Measurements from ENCODE around the gene ZP1.
A peak's percentile ranks its signal among the peaks of the same experiment; 100 is the strongest.
"Not testable (repeated sequence)": the region's sequence is repeated elsewhere in the genome, so short reads cannot be mapped to it uniquely, and the experiment has no call there.

The ZP1 gene, protein sequence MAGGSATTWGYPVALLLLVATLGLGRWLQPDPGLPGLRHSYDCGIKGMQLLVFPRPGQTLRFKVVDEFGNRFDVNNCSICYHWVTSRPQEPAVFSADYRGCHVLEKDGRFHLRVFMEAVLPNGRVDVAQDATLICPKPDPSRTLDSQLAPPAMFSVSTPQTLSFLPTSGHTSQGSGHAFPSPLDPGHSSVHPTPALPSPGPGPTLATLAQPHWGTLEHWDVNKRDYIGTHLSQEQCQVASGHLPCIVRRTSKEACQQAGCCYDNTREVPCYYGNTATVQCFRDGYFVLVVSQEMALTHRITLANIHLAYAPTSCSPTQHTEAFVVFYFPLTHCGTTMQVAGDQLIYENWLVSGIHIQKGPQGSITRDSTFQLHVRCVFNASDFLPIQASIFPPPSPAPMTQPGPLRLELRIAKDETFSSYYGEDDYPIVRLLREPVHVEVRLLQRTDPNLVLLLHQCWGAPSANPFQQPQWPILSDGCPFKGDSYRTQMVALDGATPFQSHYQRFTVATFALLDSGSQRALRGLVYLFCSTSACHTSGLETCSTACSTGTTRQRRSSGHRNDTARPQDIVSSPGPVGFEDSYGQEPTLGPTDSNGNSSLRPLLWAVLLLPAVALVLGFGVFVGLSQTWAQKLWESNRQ
- 0 reads per million in 3 experiments for total RNA-seq

DNA sequence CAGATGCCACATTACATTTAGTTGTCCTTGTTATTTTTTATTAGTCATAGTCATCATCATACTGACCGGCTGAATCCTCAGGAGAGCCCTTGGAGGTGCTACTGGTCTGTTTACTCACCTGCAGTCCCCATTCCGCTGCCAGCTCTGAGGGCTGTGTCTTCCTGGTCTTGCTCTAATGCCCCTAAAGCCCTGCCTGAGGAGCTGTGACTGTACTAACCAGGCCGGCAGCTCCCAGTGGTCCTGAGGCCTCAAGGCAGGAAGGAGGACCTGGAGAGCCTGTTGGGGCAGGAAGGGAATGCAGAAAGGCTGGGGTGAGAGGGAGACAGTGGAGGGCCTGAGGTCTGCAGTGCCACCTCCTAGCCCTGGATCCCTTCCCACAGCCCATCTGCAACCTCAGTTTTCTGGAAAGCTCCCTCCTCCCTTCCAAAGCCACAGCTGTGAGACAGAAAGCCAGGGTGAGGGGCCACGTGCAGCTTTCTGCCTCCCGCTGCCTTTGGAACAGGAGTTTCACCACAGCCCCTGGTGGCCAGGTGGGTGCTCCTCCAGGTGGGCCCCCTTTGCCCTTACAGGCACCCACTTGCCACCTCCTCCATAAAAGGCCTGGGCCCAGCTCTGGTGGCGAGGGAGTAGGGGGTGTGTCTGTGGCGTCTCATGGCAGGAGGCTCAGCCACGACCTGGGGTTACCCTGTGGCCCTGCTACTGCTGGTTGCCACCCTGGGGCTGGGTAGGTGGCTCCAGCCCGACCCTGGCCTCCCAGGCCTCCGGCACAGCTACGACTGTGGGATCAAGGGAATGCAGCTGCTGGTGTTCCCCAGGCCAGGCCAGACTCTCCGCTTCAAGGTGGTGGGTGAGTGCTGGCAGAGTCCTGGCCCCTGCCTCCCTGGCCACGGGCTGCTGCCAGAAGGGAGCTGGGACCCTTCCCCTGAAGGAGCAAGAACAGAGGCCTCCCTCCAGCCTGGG lies at the start of gene ZP1:
Gene ZP1 (plus strand): TSS at position 632 of the 960 bp plus-strand sequence. CDS start 20 bp downstream, at position 652.
- no peak for DNase-seq

DNA sequence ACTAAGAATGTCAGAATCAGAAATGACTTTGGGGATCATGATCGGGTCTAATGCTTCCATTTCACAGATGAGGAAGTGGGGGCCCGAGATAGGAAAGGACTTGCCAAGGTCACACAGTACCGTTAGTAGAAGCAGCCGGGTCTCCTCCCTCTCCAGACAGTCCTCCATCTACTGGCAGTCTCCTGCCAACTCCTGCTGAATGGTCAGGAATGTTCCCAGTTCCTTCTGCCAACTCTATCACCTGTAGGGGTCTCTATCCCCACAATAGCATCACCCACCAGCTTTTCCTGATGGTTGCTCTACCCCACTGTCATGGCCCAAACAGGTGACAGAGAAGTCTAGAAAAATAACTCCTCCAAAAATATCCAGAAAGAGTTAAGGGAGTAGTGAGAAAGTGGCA lies 49.3 kb upstream of the ZP1 start:
- DNase-seq: no peak

DNA sequence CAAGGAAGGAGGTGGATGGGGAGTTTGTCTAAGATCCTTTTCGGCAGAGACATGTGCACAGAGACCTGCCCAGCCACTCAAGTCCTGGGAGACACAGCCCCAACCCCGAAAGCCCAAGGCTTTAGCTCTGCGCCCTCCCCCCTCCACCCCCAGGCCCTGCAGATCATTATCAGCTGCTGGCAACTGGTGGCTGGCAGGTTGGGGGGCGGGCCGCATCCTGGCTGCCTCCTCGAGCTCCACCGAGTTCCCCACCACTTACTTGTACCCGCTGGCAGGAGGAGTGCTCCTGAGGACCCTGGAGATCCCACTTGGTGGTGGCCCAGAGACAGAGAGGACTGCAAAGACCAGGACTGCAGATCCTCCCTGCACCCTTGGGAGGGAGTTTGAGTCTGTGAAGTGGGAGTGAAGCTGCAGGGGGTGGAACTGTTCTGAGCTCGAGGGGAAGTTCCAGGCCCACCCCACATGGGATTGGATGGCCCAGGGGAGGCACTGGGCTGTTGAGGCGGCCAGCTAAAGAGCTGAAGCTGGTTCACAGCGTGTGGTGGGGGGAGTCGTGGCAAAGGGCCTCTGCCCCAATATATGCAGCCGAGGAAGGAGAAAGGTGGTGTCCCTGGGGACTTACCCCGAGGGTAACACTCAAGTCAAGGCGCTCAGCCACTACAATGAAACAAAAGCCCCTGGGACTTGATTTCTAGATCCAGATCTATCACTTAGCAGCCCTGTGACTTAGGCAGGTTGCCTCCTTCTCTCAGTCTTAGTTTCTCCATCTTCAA lies 45.3 kb upstream of the ZP1 start:
- no peak for DNase-seq

DNA sequence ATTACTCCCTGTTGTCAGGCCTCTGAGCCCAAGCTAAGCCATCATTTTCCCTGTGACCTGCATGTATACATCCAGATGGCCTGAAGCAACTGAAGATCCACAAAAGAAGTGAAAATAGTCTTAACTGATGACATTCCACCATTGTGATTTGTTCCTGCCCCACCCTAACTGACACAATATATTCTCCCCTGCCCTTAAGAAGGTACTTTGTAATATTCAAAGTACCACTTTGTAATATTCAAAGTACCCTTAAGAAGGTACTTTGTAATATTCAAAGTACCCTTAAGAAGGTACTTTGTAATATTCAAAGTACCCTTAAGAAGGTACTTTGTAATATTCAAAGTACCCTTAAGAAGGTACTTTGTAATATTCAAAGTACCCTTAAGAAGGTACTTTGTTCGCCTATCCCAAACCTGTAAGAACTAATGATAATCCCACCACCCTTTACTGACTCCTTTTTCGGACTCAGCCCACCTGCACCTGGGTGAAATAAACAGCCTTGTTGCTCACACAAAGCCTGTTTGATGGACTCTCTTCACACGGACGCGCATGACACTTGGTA lies 43.5 kb upstream of the ZP1 start:
- not testable (repeated sequence) for DNase-seq

DNA sequence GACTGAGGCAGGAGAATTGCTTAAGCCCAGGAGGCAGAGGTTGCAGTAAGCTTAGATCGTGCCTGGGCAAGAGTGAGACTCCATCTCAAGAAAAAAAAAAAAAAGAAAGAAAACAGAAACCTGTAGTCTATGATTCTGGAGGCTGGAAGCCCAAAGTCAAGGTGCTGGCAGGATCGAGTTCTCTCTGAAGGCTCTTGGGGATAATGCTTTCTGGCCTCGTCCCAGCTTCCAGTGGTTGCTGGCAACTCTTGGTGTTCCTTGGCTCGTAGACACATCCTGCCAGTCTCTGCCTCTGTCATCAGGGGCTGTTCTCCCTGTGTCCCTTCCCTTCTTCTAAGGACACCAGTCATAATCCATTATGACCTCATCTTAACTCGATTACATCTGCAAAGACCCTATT lies 42.2 kb upstream of the ZP1 start:
- no peak for DNase-seq

DNA sequence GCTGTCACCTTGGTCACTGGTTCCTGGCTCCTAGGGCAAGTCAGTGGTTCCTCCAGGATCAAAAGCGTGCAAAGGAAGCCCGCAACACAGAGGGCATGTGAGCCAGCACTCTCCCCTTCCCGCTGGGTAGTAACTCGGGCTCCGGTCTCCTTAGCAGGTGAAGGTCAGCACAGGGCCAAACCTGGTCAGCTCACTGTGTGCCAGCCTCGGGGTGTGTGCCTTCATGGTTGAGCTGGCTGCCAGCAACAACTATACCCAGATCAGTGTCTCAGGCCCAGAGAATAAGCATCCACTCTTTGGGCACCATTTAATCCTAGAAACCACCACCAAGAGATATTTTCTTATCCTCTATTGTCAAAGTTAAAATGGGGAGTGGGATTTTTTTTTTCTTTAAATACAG lies 41.6 kb upstream of the ZP1 start:
- DNase-seq: no peak

DNA sequence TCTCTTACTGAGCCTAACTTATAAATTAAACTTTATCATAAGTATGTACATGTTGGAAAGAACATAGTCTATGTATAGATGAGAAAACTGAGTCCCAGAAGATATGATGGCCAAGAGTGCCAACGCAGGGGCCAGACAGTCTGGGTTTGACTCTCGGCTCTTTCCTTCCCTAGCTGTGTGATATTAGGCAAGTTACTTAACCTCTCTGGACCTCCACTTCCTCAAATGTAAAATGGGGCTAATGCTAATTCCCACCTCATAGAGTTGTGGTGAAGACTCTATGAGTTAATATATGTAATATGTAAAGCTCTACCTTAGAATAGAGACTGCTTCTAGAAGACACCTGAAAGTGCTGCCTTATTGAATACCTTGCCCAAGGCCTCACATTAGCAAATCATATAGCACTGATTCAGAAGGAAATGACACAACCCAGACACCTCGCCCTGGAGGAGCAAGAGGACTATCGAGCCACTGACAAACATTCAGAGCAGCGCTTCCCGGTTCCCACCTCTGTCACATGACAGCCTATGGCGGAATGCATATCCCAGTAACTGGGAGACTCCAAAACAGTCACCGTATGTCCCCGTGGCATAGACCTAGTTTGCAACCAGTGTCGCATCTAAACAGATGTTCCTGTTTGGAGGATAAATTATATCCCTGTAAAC lies 36.7 kb upstream of the ZP1 start:
- DNase-seq: no peak

DNA sequence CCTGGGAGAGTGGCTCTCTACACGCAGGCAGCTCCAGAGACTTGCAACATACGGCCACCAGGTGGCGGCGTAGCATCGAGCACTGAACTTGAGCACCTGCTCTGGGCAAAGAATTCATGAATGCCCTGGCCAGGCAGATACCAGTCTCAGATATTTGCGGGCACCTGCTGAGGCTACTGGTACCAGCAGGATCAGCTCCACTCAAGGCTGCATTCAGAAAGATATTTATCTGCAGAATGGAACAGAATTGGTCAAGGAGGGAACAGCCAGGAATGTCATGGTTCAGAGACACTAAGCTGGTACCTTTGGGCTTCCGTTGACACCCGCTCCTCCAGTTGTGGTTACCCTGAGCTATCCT lies 36.2 kb upstream of the ZP1 start:
- peak; percentile 71 for DNase-seq

DNA sequence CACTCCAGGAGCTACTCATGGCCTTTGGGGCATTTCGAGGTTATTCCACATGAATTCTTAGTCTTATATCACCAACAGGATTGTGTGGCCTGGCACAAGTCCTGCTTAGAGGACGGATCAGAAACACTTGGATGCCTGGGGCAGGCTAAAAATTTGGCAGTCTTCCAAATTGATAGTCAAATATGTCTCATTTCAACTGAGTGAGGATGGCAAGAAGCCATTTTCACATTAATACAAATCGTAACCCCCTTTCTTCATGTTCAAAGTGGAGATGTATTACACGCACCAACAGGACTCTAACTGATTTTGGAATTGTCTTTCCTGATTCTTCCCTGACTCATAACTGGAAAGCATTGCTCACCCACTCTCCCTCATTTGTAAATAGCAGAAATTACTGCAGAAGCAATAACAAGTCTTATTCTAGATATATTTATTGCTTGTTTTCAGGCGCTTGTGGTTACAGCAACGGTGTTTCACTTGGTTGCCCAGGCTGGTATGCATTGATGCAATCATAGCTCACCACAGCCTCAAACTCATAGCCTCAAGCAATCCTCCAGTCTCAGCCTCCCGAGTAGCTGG lies 35.8 kb upstream of the ZP1 start:
- no peak for DNase-seq

DNA sequence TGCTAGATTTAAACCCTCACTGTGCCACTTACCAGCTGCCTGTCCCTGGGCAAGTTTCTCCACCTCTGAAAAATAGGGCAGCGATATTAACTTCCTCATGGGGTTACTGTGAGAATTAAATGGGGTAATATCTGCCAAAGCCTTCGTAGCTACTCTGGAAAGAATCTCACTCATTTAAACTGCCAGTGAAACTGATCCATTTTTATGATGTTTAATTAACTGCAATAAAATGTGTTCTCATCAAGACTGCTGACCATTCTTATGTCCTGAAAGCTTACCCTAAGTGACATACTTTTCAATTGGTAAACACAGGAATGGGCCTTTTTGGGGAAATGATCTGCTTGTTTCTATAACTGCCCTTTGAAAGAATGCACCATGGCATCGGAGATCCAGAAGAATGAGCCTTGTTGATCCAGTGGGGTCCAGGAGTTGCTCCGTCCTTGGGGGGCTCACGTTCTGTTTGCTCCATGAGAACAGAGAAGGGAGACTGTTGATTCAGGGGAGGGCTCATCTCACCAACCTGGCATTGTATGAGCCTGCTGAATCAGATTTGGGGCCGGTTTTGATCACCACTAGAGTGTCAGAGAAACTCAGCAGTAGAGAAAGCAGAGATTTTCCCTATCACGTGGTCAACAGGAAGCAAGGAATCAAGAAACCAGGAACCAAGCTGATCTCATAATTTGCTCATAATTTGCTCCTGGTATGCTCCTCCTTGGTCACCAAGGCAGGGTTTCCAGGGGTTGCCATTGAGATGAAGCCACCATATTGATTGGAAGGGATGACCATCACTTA lies 32.4 kb upstream of the ZP1 start:
- no peak for DNase-seq

DNA sequence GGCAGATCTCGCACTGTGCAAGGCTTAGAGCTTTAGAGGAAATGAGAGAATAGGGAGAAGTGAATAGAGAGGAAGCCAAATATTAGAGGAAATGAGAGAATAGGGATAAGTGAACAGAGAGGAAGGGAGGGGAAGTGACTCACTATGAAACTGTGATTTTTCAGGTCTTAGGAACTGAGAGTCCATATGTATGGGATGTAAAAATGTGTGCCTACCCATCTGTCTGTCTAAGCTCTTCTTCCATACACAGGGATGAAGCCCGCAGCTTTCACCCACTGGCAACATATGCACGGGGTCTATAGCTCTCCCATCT lies 31.9 kb upstream of the ZP1 start:
- DNase-seq: no peak

DNA sequence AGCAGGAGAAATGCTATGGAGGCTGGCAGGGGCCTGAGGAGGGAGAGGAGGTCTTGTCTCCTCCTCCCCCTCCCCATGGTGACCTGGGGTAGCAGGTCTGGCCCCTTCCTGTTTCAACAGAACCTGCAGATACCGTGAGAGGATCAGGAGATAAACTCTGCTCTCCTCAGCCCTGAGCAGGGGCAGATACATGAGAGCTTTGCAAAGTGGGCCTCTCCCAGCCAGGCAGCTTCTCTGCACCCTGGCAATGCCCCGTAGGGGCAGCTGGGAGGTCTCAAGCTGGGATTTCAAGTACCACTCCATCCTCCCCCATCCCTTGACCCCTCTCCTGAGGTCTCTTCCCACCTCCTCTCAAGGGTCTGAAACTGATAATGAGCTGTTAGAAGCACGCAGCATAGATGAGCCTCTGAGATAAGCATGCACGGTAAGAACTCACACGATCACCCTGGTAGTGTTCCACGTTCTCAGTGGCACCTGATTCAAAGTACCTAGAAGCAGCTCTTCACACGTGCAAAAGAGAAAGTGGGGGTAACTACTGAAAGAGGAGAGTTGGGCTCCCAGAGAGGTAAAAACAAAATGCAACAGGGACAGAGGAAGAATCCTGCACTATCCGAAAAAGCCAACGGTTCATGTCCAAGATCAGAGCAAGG lies 30.4 kb upstream of the ZP1 start:
- DNase-seq: no peak

DNA sequence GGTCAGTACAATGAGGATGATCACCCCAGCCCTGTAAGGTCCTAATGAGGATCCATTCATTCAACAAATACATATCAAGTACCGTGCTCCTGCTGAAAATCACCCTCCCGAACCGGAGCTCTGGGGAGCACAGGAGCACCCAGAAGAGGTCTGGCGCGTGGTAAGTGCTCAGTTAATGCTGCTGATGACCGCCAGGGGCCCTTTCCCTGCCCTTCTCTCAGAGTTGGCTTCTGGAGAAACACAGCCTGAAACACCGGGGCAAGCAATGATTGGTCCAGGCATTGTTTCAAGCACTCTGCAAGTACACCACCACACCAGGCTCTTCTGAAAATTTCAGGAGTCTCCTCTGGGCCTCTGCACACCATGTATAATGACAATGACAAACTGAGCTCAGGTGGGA lies 29.2 kb upstream of the ZP1 start:
- DNase-seq: no peak

DNA sequence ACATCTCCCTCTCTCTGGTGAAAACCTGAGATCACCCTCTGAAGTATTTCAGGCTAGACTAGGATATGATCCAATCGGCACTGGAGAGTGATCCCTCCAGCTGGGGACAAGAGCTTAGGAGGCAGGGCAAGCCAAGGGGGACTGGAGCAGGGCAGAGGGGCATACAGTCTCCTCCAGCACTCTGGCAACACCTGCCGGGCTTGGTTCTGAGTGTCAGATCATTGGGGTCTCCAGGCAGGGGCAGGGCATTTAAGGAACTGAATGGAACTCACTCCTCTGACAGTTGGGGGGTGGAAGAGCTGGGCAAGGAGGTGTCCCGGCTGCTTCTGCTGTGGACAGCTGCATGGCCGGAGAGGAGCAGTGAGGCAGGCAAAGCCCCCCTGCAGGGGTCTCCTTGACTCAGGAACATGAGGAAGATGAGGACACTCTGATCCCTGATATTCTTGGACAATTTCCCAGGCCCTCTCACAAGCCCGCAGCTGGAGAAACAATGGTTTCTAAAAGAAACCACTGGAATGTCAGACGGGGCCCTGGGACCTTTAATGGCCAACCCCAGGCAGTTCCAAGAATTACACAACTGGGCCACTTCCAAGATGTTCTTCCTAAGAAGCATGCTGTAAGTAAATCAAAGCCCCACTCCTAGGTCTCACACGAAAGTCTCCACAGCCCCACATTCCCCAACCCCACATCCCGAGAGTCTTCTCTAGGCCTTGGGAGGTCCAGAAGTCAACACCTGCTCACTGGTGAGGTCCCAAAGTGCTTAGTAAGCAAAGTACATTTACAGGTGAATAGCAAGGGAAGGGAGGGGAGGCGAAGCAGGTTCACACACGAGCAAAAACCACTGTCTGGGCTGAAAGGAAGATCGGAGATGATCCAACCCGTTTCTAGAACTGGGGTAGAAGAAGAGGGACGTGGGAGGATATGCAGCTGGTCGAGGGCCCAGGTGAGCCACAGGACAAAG lies 26.6 kb upstream of the ZP1 start:
- DNase-seq: no peak

DNA sequence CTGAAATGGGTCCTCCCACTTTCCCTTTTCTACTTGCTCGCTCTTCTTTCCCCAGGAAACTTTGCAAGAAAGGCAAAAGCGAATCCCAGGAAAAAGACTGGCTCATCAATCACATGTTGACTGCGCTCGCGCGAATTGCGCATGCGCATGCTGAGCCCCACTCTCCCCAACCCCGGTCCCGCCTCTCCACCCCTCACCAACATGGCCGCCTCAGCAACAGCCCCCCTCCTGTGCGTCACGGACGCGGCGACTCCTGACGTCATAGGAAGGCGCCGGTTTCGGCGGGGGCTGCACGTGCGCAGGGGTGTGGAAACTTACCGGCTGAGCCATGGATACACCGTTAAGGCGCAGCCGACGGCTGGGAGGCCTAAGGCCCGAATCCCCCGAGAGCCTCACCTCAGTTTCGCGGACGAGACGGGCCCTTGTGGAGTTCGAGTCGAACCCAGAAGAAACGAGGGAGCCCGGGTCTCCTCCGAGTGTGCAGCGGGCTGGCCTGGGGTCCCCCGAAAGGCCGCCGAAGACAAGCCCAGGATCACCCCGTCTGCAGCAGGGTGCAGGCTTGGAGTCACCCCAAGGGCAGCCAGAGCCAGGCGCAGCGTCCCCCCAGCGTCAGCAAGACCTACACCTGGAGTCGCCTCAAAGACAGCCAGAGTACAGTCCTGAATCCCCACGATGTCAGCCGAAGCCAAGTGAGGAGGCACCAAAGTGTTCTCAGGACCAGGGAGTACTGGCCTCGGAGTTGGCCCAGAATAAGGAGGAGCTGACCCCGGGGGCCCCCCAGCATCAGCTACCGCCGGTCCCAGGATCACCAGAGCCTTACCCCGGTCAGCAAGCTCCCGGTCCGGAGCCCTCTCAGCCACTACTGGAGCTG lies 25.3 kb upstream of the ZP1 start, which contains the start of gene CCDC86:
Gene CCDC86 (plus strand): TSS at position 317 of the 871 bp plus-strand sequence. CDS start 12 bp downstream, at position 329.
- peak; percentile 96 for DNase-seq

DNA sequence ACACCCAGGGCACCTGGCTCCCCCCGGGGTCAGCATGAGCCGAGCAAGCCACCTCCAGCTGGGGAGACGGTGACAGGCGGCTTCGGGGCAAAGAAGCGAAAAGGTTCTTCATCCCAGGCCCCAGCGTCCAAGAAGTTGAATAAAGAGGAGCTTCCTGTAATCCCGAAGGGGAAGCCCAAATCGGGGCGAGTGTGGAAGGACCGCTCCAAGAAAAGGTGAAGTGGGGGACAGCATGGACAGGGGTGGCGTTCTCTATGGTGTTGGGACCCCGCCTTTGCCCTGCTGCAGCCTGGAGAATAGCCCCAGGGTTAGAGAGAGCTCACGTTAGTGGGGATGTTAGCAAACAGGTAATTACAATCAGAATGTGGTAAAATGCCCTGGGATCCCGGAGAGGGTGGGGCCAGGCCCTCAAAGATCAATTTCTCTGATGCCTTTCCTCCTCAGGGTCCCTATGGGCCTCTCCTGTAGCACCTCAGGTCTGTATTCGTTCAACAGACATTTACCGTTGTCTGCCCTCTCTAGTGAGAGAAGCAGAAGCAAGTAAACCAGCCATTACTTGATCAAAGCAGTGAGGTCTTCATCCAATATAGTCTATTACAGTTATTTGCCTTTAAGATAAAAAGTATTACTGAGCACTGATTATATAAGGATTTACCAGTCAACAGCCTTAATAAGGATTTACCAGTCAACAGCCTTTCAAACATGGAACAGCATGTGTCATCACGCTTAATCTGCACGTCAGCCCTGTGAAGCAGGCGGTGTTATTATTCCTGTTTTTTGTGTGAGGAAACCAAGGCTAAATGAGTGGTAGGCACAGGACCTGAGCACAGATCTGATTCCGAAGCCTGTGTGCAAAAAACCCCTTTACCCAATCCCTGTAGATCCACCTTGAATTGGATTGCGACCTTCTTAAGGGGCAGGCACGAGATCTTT lies 24.4 kb upstream of the ZP1 start:
- DNase-seq: no peak

Data from central memory CD4-positive, alpha-beta T cell (primary cell).